Measurements from ENCODE around the gene ZNF804B.

Gene ZNF804B

GRCh38 chr7:89042940-89043339 lies 283.4 kb downstream of the ZNF804B start:
- H3K27ac Mint-ChIP-seq: no peak overlapping the region
- no peaks in the 10 kb centered on the region for H3K36me3 Mint-ChIP-seq (ENCODE audit: low read depth)
- no peaks in the 10 kb centered on the region for H3K4me1 Mint-ChIP-seq (ENCODE audit: low read depth)
- intact Hi-C loops (cut with micrococcal nuclease): no loop called here
- H3K4me3 Mint-ChIP-seq: no peak overlapping the region
- H3K9me3 Mint-ChIP-seq: peaks cover 55% of the 10 kb centered on the region
- no peaks in the 10 kb centered on the region for H3K27me3 Mint-ChIP-seq

- intact Hi-C loops (cut with micrococcal nuclease): no loop called here
- Mint-ChIP-seq H3K4me3 (no peak overlapping the region), H3K27me3 (no peaks in the 10 kb centered on the region)
These were observed 289.5 kb downstream of the ZNF804B start for GRCh38 chr7:89049043-89049442.

GRCh38 chr7:89053130-89053529 lies 293.6 kb downstream of the ZNF804B start:
- intact Hi-C loops (cut with micrococcal nuclease): no loop called here
- Mint-ChIP-seq H3K27me3 (no peaks in the 10 kb centered on the region), H3K36me3 (ENCODE audit: low read depth) (no peaks in the 10 kb centered on the region), H3K27ac (no peak overlapping the region), H3K4me1 (ENCODE audit: low read depth) (no peaks in the 10 kb centered on the region), H3K4me3 (no peak overlapping the region), H3K9me3 (peaks cover under 1% of the 10 kb centered on the region)

More at GRCh38 chr7:89049043-89049442, 289.5 kb downstream of the ZNF804B start:
- Mint-ChIP-seq H3K4me1 (ENCODE audit: low read depth) (no peaks in the 10 kb centered on the region), H3K36me3 (ENCODE audit: low read depth) (no peaks in the 10 kb centered on the region), H3K9me3 (peaks cover 33% of the 10 kb centered on the region), H3K27ac (no peak overlapping the region)

DNA sequence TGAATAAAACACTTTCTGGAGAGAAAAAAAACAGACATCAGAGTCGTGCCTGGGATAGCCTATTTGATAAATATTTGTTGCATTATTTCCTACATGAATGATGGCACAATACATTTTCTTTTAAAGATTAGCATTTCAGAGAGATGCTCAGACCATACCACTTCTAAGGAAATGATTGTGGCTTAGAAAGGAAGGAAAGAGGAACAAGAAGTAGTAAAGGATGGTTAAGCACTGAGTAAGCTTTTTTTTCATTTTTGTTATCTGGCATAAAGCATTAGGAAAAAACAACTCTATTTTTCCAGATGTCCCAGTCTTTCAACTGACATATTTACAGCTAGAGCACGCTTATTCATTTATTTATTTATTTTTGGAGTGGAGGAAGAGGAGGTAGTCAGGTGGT lies 294.9 kb downstream of the ZNF804B start:
- H3K4me3 Mint-ChIP-seq: no peak overlapping the region
- H3K9me3 Mint-ChIP-seq: no peaks in the 10 kb centered on the region
- no peaks in the 10 kb centered on the region for H3K27me3 Mint-ChIP-seq
- no peak overlapping the region for H3K27ac Mint-ChIP-seq
- H3K36me3 Mint-ChIP-seq (ENCODE audit: low read depth): no peaks in the 10 kb centered on the region
- H3K4me1 Mint-ChIP-seq (ENCODE audit: low read depth): no peaks in the 10 kb centered on the region
- intact Hi-C loops (cut with micrococcal nuclease): no loop called here

- no peaks in the 10 kb centered on the region for H3K27me3 Mint-ChIP-seq
- H3K4me1 Mint-ChIP-seq (ENCODE audit: low read depth): no peaks in the 10 kb centered on the region
- H3K9me3 Mint-ChIP-seq: no peaks in the 10 kb centered on the region
- H3K36me3 Mint-ChIP-seq (ENCODE audit: low read depth): no peaks in the 10 kb centered on the region
- no peak overlapping the region for H3K27ac Mint-ChIP-seq
- H3K4me3 Mint-ChIP-seq: no peak overlapping the region
- intact Hi-C loops (cut with micrococcal nuclease): no loop called here
These were observed 300.7 kb downstream of the ZNF804B start for GRCh38 chr7:89060234-89060633.

DNA sequence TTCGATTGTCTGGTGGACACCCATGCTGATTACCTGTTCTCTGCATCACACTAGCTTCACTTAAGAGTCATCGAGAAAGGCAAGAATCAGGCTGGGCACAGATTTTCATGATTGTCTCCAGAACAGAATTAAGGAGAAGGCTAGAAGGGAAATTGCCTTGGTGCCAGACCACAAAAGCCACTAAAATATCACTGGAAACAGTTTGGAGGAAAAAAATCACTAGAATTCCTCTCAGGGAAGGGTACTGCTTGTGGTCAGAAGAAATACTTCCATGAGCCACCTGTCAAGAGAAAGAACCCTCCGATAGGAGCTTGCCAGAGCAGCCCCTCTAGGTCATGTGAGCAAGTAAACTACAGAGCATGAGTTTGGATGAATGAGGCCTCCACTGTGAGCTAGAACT lies 305.3 kb downstream of the ZNF804B start:
- Mint-ChIP-seq H3K9me3 (no peaks in the 10 kb centered on the region), H3K4me1 (ENCODE audit: low read depth) (no peaks in the 10 kb centered on the region), H3K36me3 (ENCODE audit: low read depth) (no peaks in the 10 kb centered on the region), H3K27ac (no peak overlapping the region), H3K4me3 (no peak overlapping the region), H3K27me3 (no peaks in the 10 kb centered on the region)
- intact Hi-C loops (cut with micrococcal nuclease): no loop called here

- Mint-ChIP-seq H3K4me3 (no peak overlapping the region), H3K9me3 (no peaks in the 10 kb centered on the region), H3K27me3 (no peaks in the 10 kb centered on the region), H3K27ac (no peak overlapping the region), H3K36me3 (ENCODE audit: low read depth) (no peaks in the 10 kb centered on the region), H3K4me1 (ENCODE audit: low read depth) (no peaks in the 10 kb centered on the region)
- intact Hi-C loops (cut with micrococcal nuclease): no loop called here
These were observed 307.5 kb downstream of the ZNF804B start for GRCh38 chr7:89067048-89067447.

GRCh38 chr7:89072081-89072480 lies 312.6 kb downstream of the ZNF804B start:
- intact Hi-C loops (cut with micrococcal nuclease): no loop called here
- Mint-ChIP-seq H3K4me1 (ENCODE audit: low read depth) (no peaks in the 10 kb centered on the region), H3K4me3 (no peak overlapping the region), H3K27me3 (no peaks in the 10 kb centered on the region), H3K27ac (no peak overlapping the region), H3K36me3 (ENCODE audit: low read depth) (no peaks in the 10 kb centered on the region), H3K9me3 (peaks cover 12% of the 10 kb centered on the region)

GRCh38 chr7:89073776-89074175 lies 314.3 kb downstream of the ZNF804B start:
- H3K36me3 Mint-ChIP-seq (ENCODE audit: low read depth): no peaks in the 10 kb centered on the region
- no peak overlapping the region for H3K4me3 Mint-ChIP-seq
- peaks cover 12% of the 10 kb centered on the region for H3K9me3 Mint-ChIP-seq
- H3K27ac Mint-ChIP-seq: no peak overlapping the region
- no peaks in the 10 kb centered on the region for H3K4me1 Mint-ChIP-seq (ENCODE audit: low read depth)
- no peaks in the 10 kb centered on the region for H3K27me3 Mint-ChIP-seq
- intact Hi-C loops (cut with micrococcal nuclease): no loop called here

- Mint-ChIP-seq H3K9me3 (peaks cover 12% of the 10 kb centered on the region), H3K4me3 (no peak overlapping the region), H3K27ac (no peak overlapping the region), H3K36me3 (ENCODE audit: low read depth) (no peaks in the 10 kb centered on the region), H3K27me3 (no peaks in the 10 kb centered on the region), H3K4me1 (ENCODE audit: low read depth) (no peaks in the 10 kb centered on the region)
- intact Hi-C loops (cut with micrococcal nuclease): no loop called here
These were observed 318.5 kb downstream of the ZNF804B start for GRCh38 chr7:89077992-89078391.

- Mint-ChIP-seq H3K36me3 (ENCODE audit: low read depth) (no peaks in the 10 kb centered on the region), H3K4me1 (ENCODE audit: low read depth) (no peaks in the 10 kb centered on the region), H3K9me3 (no peaks in the 10 kb centered on the region), H3K4me3 (no peak overlapping the region), H3K27me3 (no peaks in the 10 kb centered on the region), H3K27ac (no peak overlapping the region)
- intact Hi-C loops (cut with micrococcal nuclease): no loop called here
These were observed 326.1 kb downstream of the ZNF804B start for GRCh38 chr7:89085580-89085979.

GRCh38 chr7:89091550-89091949 lies 332.1 kb downstream of the ZNF804B start:
- Mint-ChIP-seq H3K27ac (no peak overlapping the region), H3K4me3 (no peak overlapping the region), H3K9me3 (no peaks in the 10 kb centered on the region), H3K36me3 (ENCODE audit: low read depth) (no peaks in the 10 kb centered on the region), H3K27me3 (no peaks in the 10 kb centered on the region), H3K4me1 (ENCODE audit: low read depth) (no peaks in the 10 kb centered on the region)
- intact Hi-C loops (cut with micrococcal nuclease): no loop called here

GRCh38 chr7:89094269-89094668 lies 334.8 kb downstream of the ZNF804B start:
- intact Hi-C loops (cut with micrococcal nuclease): no loop called here
- H3K36me3 Mint-ChIP-seq (ENCODE audit: low read depth): no peaks in the 10 kb centered on the region
- no peaks in the 10 kb centered on the region for H3K9me3 Mint-ChIP-seq
- H3K4me3 Mint-ChIP-seq: no peak overlapping the region
- H3K27me3 Mint-ChIP-seq: no peaks in the 10 kb centered on the region
- H3K4me1 Mint-ChIP-seq (ENCODE audit: low read depth): no peaks in the 10 kb centered on the region
- H3K27ac Mint-ChIP-seq: no peak overlapping the region

DNA sequence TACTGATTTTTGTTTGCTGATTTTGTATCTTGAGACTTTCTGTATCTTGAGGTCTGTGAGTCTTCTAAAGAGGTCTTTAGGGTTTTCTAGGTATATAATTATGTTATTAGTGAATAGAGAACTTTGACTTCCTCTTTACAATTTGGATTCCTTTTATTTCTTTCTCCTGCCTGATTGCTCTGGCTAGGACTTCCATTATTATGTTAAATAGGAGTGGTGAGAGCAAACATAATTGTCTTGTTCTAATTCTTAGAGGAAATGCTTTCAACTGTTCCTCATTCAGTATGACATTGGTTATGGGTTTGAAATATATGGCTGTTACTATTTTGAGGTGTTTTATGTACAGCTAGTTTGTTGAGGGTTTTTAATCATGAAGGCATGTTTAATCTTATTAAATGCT lies 344.1 kb downstream of the ZNF804B start:
- H3K36me3 Mint-ChIP-seq (ENCODE audit: low read depth): no peaks in the 10 kb centered on the region
- H3K4me3 Mint-ChIP-seq: no peak overlapping the region
- intact Hi-C loops (cut with micrococcal nuclease): no loop called here
- no peak overlapping the region for H3K27ac Mint-ChIP-seq
- no peaks in the 10 kb centered on the region for H3K27me3 Mint-ChIP-seq
- peaks cover 30% of the 10 kb centered on the region for H3K9me3 Mint-ChIP-seq
- peaks cover 9% of the 10 kb centered on the region for H3K4me1 Mint-ChIP-seq (ENCODE audit: low read depth)

- Mint-ChIP-seq H3K9me3 (peaks cover 30% of the 10 kb centered on the region), H3K27ac (no peak overlapping the region), H3K4me1 (ENCODE audit: low read depth) (peaks cover 12% of the 10 kb centered on the region), H3K27me3 (no peaks in the 10 kb centered on the region), H3K4me3 (no peak overlapping the region), H3K36me3 (ENCODE audit: low read depth) (no peaks in the 10 kb centered on the region)
- intact Hi-C loops (cut with micrococcal nuclease): no loop called here
These were observed 345.5 kb downstream of the ZNF804B start for GRCh38 chr7:89104748-89105685.
